Activated T-helper 1 cell treated with Interleukin-2 at 50 U/mL for 16 hours (primary cell): ENCODE measurements around the gene SULT1B1.

Experiments used
- DNase-seq: peaks from one replicate; pipeline ENCODE4 v3.0.0-alpha.2; 2020; ENCODE audit warnings: low read depth

SULT1B1 gene

GRCh38 chr4:69749771-69750170 is 10.6 kb downstream of the SULT1B1 start:
- DNase-seq: no peak

GRCh38 chr4:69748173-69748572 is 12.2 kb downstream of the SULT1B1 start:
- DNase-seq: no peak

- no peak for DNase-seq
These were observed 16.3 kb downstream of the SULT1B1 start for GRCh38 chr4:69744157-69744478.

- no peak for DNase-seq
These were observed 16.8 kb downstream of the SULT1B1 start for GRCh38 chr4:69743476-69744156.

GRCh38 chr4:69742596-69742995 is 17.8 kb downstream of the SULT1B1 start:
- no peak for DNase-seq

- DNase-seq: no peak
These were observed 21.5 kb downstream of the SULT1B1 start for GRCh38 chr4:69738872-69739271.

- DNase-seq: no peak
These were observed 25.3 kb downstream of the SULT1B1 start for GRCh38 chr4:69735119-69735518.

- DNase-seq: no peak
These were observed 28.6 kb downstream of the SULT1B1 start for GRCh38 chr4:69731847-69732246.

GRCh38 chr4:69731241-69731640 is 29.2 kb downstream of the SULT1B1 start:
- DNase-seq: no peak

- DNase-seq: no peak
These were observed 30.4 kb downstream of the SULT1B1 start for GRCh38 chr4:69730002-69730401.

GRCh38 chr4:69727926-69728325 is 32.5 kb downstream of the SULT1B1 start:
- no peak for DNase-seq

GRCh38 chr4:69727426-69727825 is 33.0 kb downstream of the SULT1B1 start:
- no peak for DNase-seq

GRCh38 chr4:69726971-69727370 is 33.4 kb downstream of the SULT1B1 start:
- no peak for DNase-seq

GRCh38 chr4:69718396-69719271 is 41.8 kb downstream of the SULT1B1 start:
- DNase-seq: no peak

GRCh38 chr4:69717778-69718177 is 42.6 kb downstream of the SULT1B1 start:
- DNase-seq: no peak

- DNase-seq: no peak
These were observed 43.8 kb downstream of the SULT1B1 start for GRCh38 chr4:69716654-69717053.

GRCh38 chr4:69714086-69714485 is 46.3 kb downstream of the SULT1B1 start:
- DNase-seq: no peak

- no peak for DNase-seq
These were observed 46.8 kb downstream of the SULT1B1 start for GRCh38 chr4:69713593-69713992.

- no peak for DNase-seq
These were observed 49.8 kb downstream of the SULT1B1 start for GRCh38 chr4:69710580-69710979.

- DNase-seq: no peak
These were observed 52.2 kb downstream of the SULT1B1 start for GRCh38 chr4:69708211-69708610.

- no peak for DNase-seq
These were observed 52.6 kb downstream of the SULT1B1 start for GRCh38 chr4:69707807-69708206.

GRCh38 chr4:69702201-69702600 is 58.2 kb downstream of the SULT1B1 start:
- DNase-seq: no peak

GRCh38 chr4:69701696-69702095 is 58.7 kb downstream of the SULT1B1 start:
- no peak for DNase-seq
